ENCODE results near the gene TET2.

GRCh38 chr4:105246712-105247111 is 100.0 kb downstream of the TET2 start:
- no peak for TF ChIP-seq CTCF (conservative IDR thresholded peaks at IDR 0.05; ENCODE audit: low read length)
- no peak for TF ChIP-seq EZH2phosphoT487 (IDR thresholded peaks at IDR 0.05; ENCODE audit: borderline replicate concordance, low read depth, low read length)
